ENCODE data around the gene USP48.

USP48 gene

GRCh38 chr1:21725748-21726392, 57.1 kb downstream of the USP48 start:
- Histone ChIP-seq H3K9me3 (ENCODE audit: control insufficient read depth, insufficient read depth, low read length) (no peaks in the 10 kb centered on the region), H3K27me3 (ENCODE audit: control insufficient read depth, insufficient read depth, low read length) (no peaks in the 10 kb centered on the region), H3K9ac (ENCODE audit: low read depth, low read length) (no peak overlapping the region), H3K36me3 (ENCODE audit: control insufficient read depth, insufficient read depth, low read length) (peaks cover 10% of the 10 kb centered on the region), H3K4me3 (ENCODE audit: low read depth, low read length) (no peak overlapping the region), H3K4me1 (ENCODE audit: control insufficient read depth, insufficient read depth, low read length) (no peaks in the 10 kb centered on the region)

DNA sequence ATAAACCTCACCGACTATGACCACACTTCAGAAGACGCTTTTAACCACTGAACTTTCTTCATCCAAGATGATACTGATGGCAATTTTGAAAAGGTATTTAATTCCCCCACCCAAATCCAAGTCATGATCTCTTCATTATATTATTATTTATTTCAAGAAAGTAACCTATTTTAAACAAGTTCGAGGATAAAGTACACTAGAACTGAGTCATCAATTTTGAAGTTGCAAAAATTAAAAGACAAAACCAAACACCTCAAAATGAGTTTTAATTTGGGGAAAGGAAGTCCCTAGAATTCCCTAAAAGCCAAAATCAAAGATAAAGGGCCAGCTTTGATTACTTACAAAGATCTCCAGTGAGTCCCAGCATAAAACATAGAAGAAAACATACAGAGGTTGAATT, 58.4 kb downstream of the USP48 start:
- Histone ChIP-seq H3K4me1 (ENCODE audit: control insufficient read depth, insufficient read depth, low read length) (no peaks in the 10 kb centered on the region), H3K4me3 (ENCODE audit: low read depth, low read length) (no peak overlapping the region), H3K27me3 (ENCODE audit: control insufficient read depth, insufficient read depth, low read length) (no peaks in the 10 kb centered on the region), H3K36me3 (ENCODE audit: control insufficient read depth, insufficient read depth, low read length) (peaks cover 13% of the 10 kb centered on the region), H3K9ac (ENCODE audit: low read depth, low read length) (no peak overlapping the region), H3K9me3 (ENCODE audit: control insufficient read depth, insufficient read depth, low read length) (no peaks in the 10 kb centered on the region)

GRCh38 chr1:21724098-21724497, 58.9 kb downstream of the USP48 start:
- H3K9ac ChIP-seq (ENCODE audit: low read depth, low read length), result no peak overlapping the region
- no peaks in the 10 kb centered on the region for H3K27me3 ChIP-seq (ENCODE audit: control insufficient read depth, insufficient read depth, low read length)
- no peaks in the 10 kb centered on the region for H3K4me1 ChIP-seq (ENCODE audit: control insufficient read depth, insufficient read depth, low read length)
- H3K36me3 ChIP-seq (ENCODE audit: control insufficient read depth, insufficient read depth, low read length), result peaks cover 13% of the 10 kb centered on the region
- no peak overlapping the region for H3K4me3 ChIP-seq (ENCODE audit: low read depth, low read length)
- no peaks in the 10 kb centered on the region for H3K9me3 ChIP-seq (ENCODE audit: control insufficient read depth, insufficient read depth, low read length)

- Histone ChIP-seq H3K36me3 (ENCODE audit: control insufficient read depth, insufficient read depth, low read length) (peaks cover 16% of the 10 kb centered on the region), H3K4me1 (ENCODE audit: control insufficient read depth, insufficient read depth, low read length) (no peaks in the 10 kb centered on the region), H3K9ac (ENCODE audit: low read depth, low read length) (no peak overlapping the region), H3K4me3 (ENCODE audit: low read depth, low read length) (no peak overlapping the region), H3K27me3 (ENCODE audit: control insufficient read depth, insufficient read depth, low read length) (no peaks in the 10 kb centered on the region), H3K9me3 (ENCODE audit: control insufficient read depth, insufficient read depth, low read length) (no peaks in the 10 kb centered on the region)
Observed at GRCh38 chr1:21721295-21721985, 61.5 kb downstream of the USP48 start.

DNA sequence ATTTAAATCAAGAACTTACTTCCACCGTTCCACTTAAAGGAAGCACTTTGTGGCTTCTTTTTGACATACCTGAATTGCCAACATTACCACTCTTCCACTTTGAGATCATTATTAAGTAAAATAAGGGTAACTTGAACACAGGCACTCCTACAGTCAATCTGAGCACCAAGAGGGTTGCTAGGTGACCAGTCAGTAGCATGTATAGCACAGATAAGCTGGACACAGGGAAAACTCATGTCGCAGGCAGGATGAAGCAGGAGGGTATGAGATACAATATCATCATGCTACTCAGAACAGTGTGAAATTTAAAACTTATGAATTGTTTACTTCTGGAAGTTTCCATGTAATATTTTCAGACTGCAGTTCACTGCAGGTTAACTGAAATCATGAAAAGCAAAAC, 66.8 kb downstream of the USP48 start:
- no peak overlapping the region for H3K9ac ChIP-seq (ENCODE audit: low read depth, low read length)
- no peaks in the 10 kb centered on the region for H3K4me1 ChIP-seq (ENCODE audit: control insufficient read depth, insufficient read depth, low read length)
- no peaks in the 10 kb centered on the region for H3K9me3 ChIP-seq (ENCODE audit: control insufficient read depth, insufficient read depth, low read length)
- peaks cover 18% of the 10 kb centered on the region for H3K36me3 ChIP-seq (ENCODE audit: control insufficient read depth, insufficient read depth, low read length)
- H3K4me3 ChIP-seq (ENCODE audit: low read depth, low read length), result no peak overlapping the region
- H3K27me3 ChIP-seq (ENCODE audit: control insufficient read depth, insufficient read depth, low read length), result no peaks in the 10 kb centered on the region

DNA sequence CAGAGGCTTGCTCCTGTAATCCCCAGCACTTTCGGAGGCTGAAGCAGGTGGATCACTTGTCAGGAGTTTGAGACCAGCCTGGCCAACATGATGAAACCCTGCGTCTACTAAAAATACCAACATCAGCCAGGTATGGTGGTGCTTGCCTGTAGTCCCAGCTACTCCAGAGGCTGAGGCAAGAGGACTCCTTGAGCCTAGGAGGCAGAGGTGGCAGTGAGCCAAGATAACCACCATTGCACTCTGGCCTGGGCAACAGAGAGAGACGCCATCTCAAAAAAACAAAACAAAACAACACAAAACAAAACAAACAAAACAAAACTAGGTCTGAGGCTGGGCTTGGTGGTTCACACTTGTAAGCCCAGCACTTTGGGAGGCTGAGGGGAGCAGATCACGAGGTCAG, 75.1 kb downstream of the USP48 start:
- Histone ChIP-seq H3K36me3 (ENCODE audit: control insufficient read depth, insufficient read depth, low read length) (no peaks in the 10 kb centered on the region), H3K4me1 (ENCODE audit: control insufficient read depth, insufficient read depth, low read length) (peaks cover 8% of the 10 kb centered on the region), H3K4me3 (ENCODE audit: low read depth, low read length) (no peak overlapping the region), H3K9ac (ENCODE audit: low read depth, low read length) (no peak overlapping the region), H3K9me3 (ENCODE audit: control insufficient read depth, insufficient read depth, low read length) (no peaks in the 10 kb centered on the region), H3K27me3 (ENCODE audit: control insufficient read depth, insufficient read depth, low read length) (no peaks in the 10 kb centered on the region)

DNA sequence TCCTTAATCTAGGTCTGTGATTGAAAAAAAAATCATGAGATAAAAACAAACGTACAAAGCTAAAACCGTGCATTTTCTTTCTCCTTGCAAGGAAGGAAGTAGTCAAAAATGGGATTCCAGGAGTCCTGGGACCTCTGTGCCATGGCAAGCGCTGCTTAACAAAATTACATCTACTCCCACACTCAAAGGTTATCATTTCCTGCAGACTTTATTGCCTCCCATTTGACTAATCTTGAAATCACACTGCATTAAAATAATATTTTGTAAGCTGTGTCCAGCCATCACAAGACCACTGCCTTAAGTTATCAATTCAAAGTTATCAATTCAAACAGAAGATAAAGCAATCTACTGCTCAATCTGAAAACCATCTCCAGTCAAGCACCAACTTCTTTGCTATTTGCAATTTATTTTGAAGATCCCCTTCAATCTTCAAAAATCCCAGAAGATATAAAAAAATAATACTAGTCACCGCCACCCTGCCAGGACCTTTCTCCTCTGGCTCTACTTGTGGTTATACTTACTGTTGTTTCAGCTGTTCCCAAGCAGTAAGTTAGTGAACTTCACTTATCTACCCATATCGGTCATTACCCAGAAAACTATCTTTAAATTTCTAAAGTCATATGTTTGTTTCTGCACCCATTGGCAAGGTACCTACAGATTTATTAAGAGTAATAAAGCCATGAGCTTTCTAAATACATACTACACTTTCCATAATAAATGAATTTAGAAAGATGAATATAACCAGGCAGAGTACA, 75.7 kb downstream of the USP48 start:
- Histone ChIP-seq H3K4me1 (ENCODE audit: control insufficient read depth, insufficient read depth, low read length) (peaks cover 8% of the 10 kb centered on the region), H3K27me3 (ENCODE audit: control insufficient read depth, insufficient read depth, low read length) (no peaks in the 10 kb centered on the region), H3K36me3 (ENCODE audit: control insufficient read depth, insufficient read depth, low read length) (no peaks in the 10 kb centered on the region), H3K9ac (ENCODE audit: low read depth, low read length) (no peak overlapping the region), H3K9me3 (ENCODE audit: control insufficient read depth, insufficient read depth, low read length) (no peaks in the 10 kb centered on the region), H3K4me3 (ENCODE audit: low read depth, low read length) (no peak overlapping the region)

DNA sequence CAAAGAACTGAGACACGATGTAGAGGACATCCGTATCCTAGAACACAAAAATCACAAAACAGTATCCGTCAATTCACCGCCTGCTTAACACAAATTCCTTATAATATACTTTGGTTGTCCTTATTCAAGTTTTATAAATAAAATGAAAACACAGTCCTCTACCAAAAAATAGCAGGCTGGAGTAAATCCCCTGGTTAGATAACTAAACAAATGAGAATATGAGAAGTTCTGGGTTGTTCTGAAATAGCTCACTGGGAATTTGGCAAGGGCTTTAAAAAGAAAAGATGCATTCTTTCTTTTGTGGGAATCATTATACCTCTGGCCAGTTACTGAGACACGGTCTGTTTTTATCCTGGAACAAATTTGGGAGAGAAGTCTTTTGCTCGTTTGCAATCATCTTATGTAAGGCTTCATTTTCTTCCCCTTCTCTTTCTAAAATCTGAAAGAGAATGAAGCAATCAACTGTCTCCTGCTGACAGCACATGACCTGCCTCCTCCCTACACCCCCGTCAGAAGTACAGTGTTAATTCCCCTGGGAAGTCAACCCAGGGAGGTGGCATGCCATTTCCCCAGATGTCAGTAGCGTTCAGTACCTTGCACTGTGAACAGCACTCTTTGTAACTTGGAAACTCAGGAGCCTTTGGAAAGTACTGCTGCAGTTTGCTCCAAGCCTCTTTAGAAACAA, 76.7 kb downstream of the USP48 start:
- H3K4me1 ChIP-seq (ENCODE audit: control insufficient read depth, insufficient read depth, low read length), result peaks cover 8% of the 10 kb centered on the region
- peaks cover 2% of the 10 kb centered on the region for H3K36me3 ChIP-seq (ENCODE audit: control insufficient read depth, insufficient read depth, low read length)
- no peaks in the 10 kb centered on the region for H3K9me3 ChIP-seq (ENCODE audit: control insufficient read depth, insufficient read depth, low read length)
- H3K9ac ChIP-seq (ENCODE audit: low read depth, low read length), result no peak overlapping the region
- H3K4me3 ChIP-seq (ENCODE audit: low read depth, low read length), result no peak overlapping the region
- H3K27me3 ChIP-seq (ENCODE audit: control insufficient read depth, insufficient read depth, low read length), result no peaks in the 10 kb centered on the region

DNA sequence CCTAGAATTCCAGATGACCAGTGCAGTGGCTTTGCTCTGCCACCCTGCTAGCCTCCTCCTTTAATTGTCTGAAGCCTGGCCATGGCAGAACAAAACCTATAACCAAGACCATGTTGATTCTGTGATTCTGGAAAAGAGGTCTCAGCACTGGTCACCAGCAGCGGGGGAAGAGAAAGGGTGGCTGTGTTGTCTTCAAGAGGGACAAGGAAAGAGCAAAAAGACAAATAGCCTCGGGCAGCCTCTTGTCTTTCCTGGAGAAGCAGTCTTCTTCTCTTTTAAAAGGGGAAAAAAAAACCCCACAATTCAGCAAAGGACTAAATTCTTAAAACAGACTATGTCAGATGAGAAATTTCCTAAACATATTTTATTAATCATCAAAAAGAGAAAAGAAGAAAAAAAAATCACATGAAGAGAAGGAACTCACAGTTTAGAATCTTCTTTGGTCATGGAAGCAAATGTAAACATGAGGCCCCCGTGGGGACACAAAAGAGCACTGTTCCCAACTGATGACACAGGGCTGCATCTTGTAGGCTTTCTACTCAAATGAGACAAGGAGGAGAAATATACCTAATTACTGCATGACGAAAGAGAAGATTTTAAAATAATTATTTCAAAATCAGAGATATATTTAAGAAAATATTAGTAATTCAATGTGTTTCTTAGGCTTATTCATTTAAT, 77.5 kb downstream of the USP48 start:
- Histone ChIP-seq H3K36me3 (ENCODE audit: control insufficient read depth, insufficient read depth, low read length) (peaks cover 2% of the 10 kb centered on the region), H3K9ac (ENCODE audit: low read depth, low read length) (no peak overlapping the region), H3K4me1 (ENCODE audit: control insufficient read depth, insufficient read depth, low read length) (peaks cover 8% of the 10 kb centered on the region), H3K4me3 (ENCODE audit: low read depth, low read length) (no peak overlapping the region), H3K9me3 (ENCODE audit: control insufficient read depth, insufficient read depth, low read length) (no peaks in the 10 kb centered on the region), H3K27me3 (ENCODE audit: control insufficient read depth, insufficient read depth, low read length) (no peaks in the 10 kb centered on the region)

GRCh38 chr1:21704145-21704544, 78.8 kb downstream of the USP48 start:
- Histone ChIP-seq H3K4me1 (ENCODE audit: control insufficient read depth, insufficient read depth, low read length) (peaks cover 8% of the 10 kb centered on the region), H3K4me3 (ENCODE audit: low read depth, low read length) (no peak overlapping the region), H3K9ac (ENCODE audit: low read depth, low read length) (no peak overlapping the region), H3K36me3 (ENCODE audit: control insufficient read depth, insufficient read depth, low read length) (peaks cover 4% of the 10 kb centered on the region), H3K9me3 (ENCODE audit: control insufficient read depth, insufficient read depth, low read length) (no peaks in the 10 kb centered on the region), H3K27me3 (ENCODE audit: control insufficient read depth, insufficient read depth, low read length) (no peaks in the 10 kb centered on the region)

DNA sequence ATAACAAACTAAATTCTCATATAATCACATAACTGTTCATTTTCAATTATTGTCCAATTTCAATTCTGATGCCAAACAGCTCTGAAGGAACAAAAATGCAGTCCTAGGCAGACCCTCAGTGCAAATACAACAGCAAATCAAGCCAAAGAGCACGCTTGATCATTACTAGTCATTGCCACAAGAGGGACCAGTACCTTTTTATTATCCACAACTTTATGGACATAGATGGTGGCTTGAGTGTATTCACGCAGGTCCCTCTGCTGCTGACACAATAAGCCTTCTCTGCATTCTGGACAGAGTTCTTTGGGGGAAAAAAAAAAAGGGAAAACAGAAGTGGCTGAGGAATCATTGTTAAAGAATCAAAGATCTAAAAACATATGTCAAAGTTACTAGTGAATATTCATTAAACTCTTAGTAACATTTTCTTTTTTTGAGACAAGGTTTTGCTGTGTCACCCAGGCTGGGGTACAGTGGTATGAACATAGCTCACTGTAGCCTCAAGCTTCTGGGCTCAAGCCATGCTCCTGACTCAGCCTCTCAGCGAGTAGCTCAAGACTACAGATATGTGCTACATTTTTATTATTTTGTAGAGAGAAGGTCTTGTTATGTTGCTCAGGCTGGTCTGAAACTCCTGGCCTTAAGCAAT, 79.5 kb downstream of the USP48 start:
- Histone ChIP-seq H3K9me3 (ENCODE audit: control insufficient read depth, insufficient read depth, low read length) (no peaks in the 10 kb centered on the region), H3K4me1 (ENCODE audit: control insufficient read depth, insufficient read depth, low read length) (peaks cover 8% of the 10 kb centered on the region), H3K4me3 (ENCODE audit: low read depth, low read length) (no peak overlapping the region), H3K27me3 (ENCODE audit: control insufficient read depth, insufficient read depth, low read length) (no peaks in the 10 kb centered on the region), H3K36me3 (ENCODE audit: control insufficient read depth, insufficient read depth, low read length) (peaks cover 4% of the 10 kb centered on the region), H3K9ac (ENCODE audit: low read depth, low read length) (no peak overlapping the region)
